GM12878 (cell line): ENCODE results near the gene SHISA6. TPM values are rescaled to one million over a fixed set of nuclear protein-coding genes. Genes with fewer than 3 reads are reported as not detected.

Experiments used
- ATAC-seq: fragments of 200-7000 bp; cut with Tn5 transposase; 3 replicates; pipeline ENCODE4 v1.9.1; 2020; ENCODE audit warnings: mild to moderate bottlenecking, moderate library complexity
- BruUV-seq: library from RNA; stranded (reverse); fragments of 400-500 nt; replicated peaks from 2 replicates; lab custom pipeline; 2021; lab: Mats Ljungman, UMichigan
- CTCF ChIA-PET: fragments of 300-600 bp; sonication (Branson Sonifier 250); formaldehyde crosslinking; extraction: SDS; loops from one replicate; lab custom pipeline; 2021; ENCODE audit warnings: inconsistent platforms; lab: Yijun Ruan, JAX
- POLR2A ChIA-PET: fragments of 350-600 bp; formaldehyde crosslinking; extraction: SDS; loops from one replicate; lab custom pipeline; 2021; ENCODE audit warnings: inconsistent platforms; lab: Charles Lee
- RAD21 ChIA-PET: fragments of 300-600 bp; sonication (Branson Sonifier 250); formaldehyde crosslinking; loops from one replicate; lab custom pipeline; 2023; ENCODE audit warnings: antibody characterized with exemption; ENCODE audit not compliant: unreplicated experiment; lab: Charles Lee
- SMC1A ChIA-PET: fragments of 300-600 bp; sonication (Branson Sonifier 250); formaldehyde crosslinking; loops from one replicate; lab custom pipeline; 2023; ENCODE audit not compliant: unreplicated experiment, uncharacterized antibody; lab: Charles Lee
- DNase-seq: peaks from one replicate; pipeline ENCODE4 v3.0.0-alpha.2; 2011; ENCODE audit warnings: low read depth, low spot score
- FAIRE-seq: peaks from 3 replicates; lab custom pipeline; 2011; peaks lifted over from hg19 to GRCh38; lab: Jason Lieb, UNC
- H2AFZ ChIP-seq: 2 replicates; pipeline ENCODE4 v1.6.0; 2011; ENCODE audit warnings: low read depth, low read length, control low read depth; ENCODE audit not compliant: control insufficient read depth
- H3K27ac ChIP-seq: 2 replicates; pipeline ENCODE4 v1.5.1; 2011; ENCODE audit warnings: control low read depth; ENCODE audit not compliant: control insufficient read depth, insufficient read depth
- H3K27me3 ChIP-seq, 2 experiments: replicated peaks in 1 of 2; 2 replicates each; pipeline versions ENCODE4 v1.6.0 to v1.6.1; 2011; ENCODE audit warnings: low read length in 1 of 2; ENCODE audit not compliant: control insufficient read depth in 2 of 2, insufficient read depth in 2 of 2
- H3K36me3 ChIP-seq, 2 experiments: 2 replicates each; pipeline ENCODE4 v1.5.1; 2011; ENCODE audit warnings: low read length in 1 of 2; ENCODE audit not compliant: control insufficient read depth in 2 of 2, insufficient read depth in 2 of 2
- H3K4me1 ChIP-seq: 2 replicates; pipeline ENCODE4 v1.6.1; 2011; ENCODE audit warnings: mild to moderate bottlenecking, low read length, moderate library complexity, mixed read lengths; ENCODE audit not compliant: control insufficient read depth, insufficient read depth
- H3K4me2 ChIP-seq: 2 replicates; pipeline ENCODE4 v1.6.0; 2011; ENCODE audit warnings: control low read depth; ENCODE audit not compliant: control insufficient read depth, insufficient read depth
- H3K4me3 ChIP-seq: fragments of 200-600 bp; sonication (generic); 2 replicates; pipeline ENCODE4 v1.5.1; 2016
- H3K79me2 ChIP-seq: 2 replicates; pipeline ENCODE4 v1.6.0; 2011; ENCODE audit warnings: low read length; ENCODE audit not compliant: control insufficient read depth, insufficient read depth
- H3K9ac ChIP-seq: 2 replicates; pipeline ENCODE4 v1.8.0; 2011; ENCODE audit warnings: low read length, control low read depth, mixed read lengths; ENCODE audit not compliant: control insufficient read depth, insufficient read depth
- H3K9me3 ChIP-seq: replicated peaks from 3 replicates; pipeline ENCODE4 v1.5.1; 2011; ENCODE audit warnings: mild to moderate bottlenecking, low read length; ENCODE audit not compliant: control insufficient read depth, insufficient read depth
- H4K20me1 ChIP-seq: 2 replicates; pipeline ENCODE4 v1.6.0; 2011; ENCODE audit not compliant: control insufficient read depth, insufficient read depth
- ASH2L ChIP-seq: fragments of 300-600, 200-600 bp; sonication (generic); IDR thresholded peaks from 2 replicates; pipeline ENCODE4 v1.6.1; 2017; ENCODE audit warnings: low read depth, mild to moderate bottlenecking, borderline replicate concordance
- CHD1 ChIP-seq: IDR thresholded peaks from 2 replicates; pipeline ENCODE4 v1.6.1; 2012; ENCODE audit warnings: low read depth, low read length, improper control_type of control experiment
- CREB1 ChIP-seq: IDR thresholded peaks from 2 replicates; pipeline ENCODE4 v1.6.1; 2012; ENCODE audit warnings: low read depth, mild to moderate bottlenecking, inconsistent platforms
- NFYB ChIP-seq: IDR thresholded peaks from 2 replicates; pipeline ENCODE4 v1.6.1; 2011; ENCODE audit warnings: low read depth, mild to moderate bottlenecking, low read length, improper control_type of control experiment, moderate library complexity; ENCODE audit not compliant: insufficient read depth
- NR2F1 ChIP-seq: fragments of 450-650 bp; conservative IDR thresholded peaks from 2 replicates; pipeline ENCODE4 v1.6.1; 2017; ENCODE audit warnings: mild to moderate bottlenecking
- RBBP5 ChIP-seq: fragments of 200-600 bp; sonication (generic); conservative IDR thresholded peaks from 2 replicates; pipeline ENCODE4 v1.6.1; 2016
- TCF7 ChIP-seq: IDR thresholded peaks from 2 replicates; pipeline ENCODE4 v1.6.1; 2014; ENCODE audit warnings: antibody characterized with exemption, borderline replicate concordance
- ZNF207 ChIP-seq: fragments of 450-650 bp; IDR thresholded peaks from 2 replicates; pipeline ENCODE4 v1.6.1; 2014; ENCODE audit warnings: antibody characterized with exemption, mild to moderate bottlenecking, borderline replicate concordance
- WGBS: methylation state at CpG from one replicate; pipeline ENCODE4 v1.1.6; 2016; ENCODE audit warnings: low lambda C conversion rate; ENCODE audit not compliant: insufficient replicate concordance, insufficient coverage; ENCODE audit errors: missing lambda C conversion rate; 5-methylcytosine and 5-hydroxymethylcytosine counted together
- in situ Hi-C: fragments of 300-500 bp; cut with MboI; formaldehyde crosslinking; loops from 9 replicates; pipeline ENCODE4 v1.14.3; 2018; ENCODE audit warnings: mixed read lengths
- intact Hi-C: fragments of 100-400 bp; cut with micrococcal nuclease; formaldehyde crosslinking; loops from one replicate; pipeline ENCODE4 v1.14.2; 2022; ENCODE audit not compliant: unreplicated experiment
- polyA plus RNA-seq, 11 experiments: library from polyadenylated mRNA; depleted of rRNA in 4 of 11; unstranded in 6 of 11; stranded (reverse) in 5 of 11; fragments of >200 nt; fragmentation: Nextera tagmentation in 4 of 11; fragmentation: Illumina TruSeq in 1 of 11; extraction: Ambion mirVana in 4 of 11; extraction: Trizol in 1 of 11; gene quantifications; 1 replicate in 1 of 11; 2 replicates in 10 of 11; pipeline versions ENCODE4 v1.2.1 to v1.2.3, GENCODE V29; 2011 to 2016; ENCODE audit warnings: inconsistent platforms in 2 of 11, missing spikeins in 2 of 11, low read depth in 1 of 11
- total RNA-seq, 4 experiments: library from RNA; depleted of rRNA in 3 of 4; stranded (reverse); fragments of >200 nt in 3 of 4; fragmentation: Illumina TruSeq in 1 of 4; extraction: Trizol in 1 of 4; gene quantifications; 2 replicates each; pipeline versions ENCODE4 v1.2.1 to v1.2.3, GENCODE V29; 2013 to 2021
- TF ChIP-seq, protein P1 (sequence below): fragments of 450-650 bp; IDR thresholded peaks from 2 replicates; pipeline ENCODE4 v1.6.1; 2017; ENCODE audit warnings: antibody characterized with exemption, mild to moderate bottlenecking, moderate library complexity
- TF ChIP-seq, protein P2 (sequence below): fragments of 450-650 bp; IDR thresholded peaks from 2 replicates; pipeline ENCODE4 v1.6.1; 2016; ENCODE audit warnings: mild to moderate bottlenecking

The SHISA6 gene
- total and polyA plus RNA-seq, 10 of the 15 experiments (the other 5 are each of a cell fraction or from before 2014, with no cell fraction given), result not detected

- Histone ChIP-seq H3K9ac (no peak overlapping the region), H3K79me2 (no peaks in the 10 kb centered on the region), H3K4me3 (no peak overlapping the region), H4K20me1 (no peaks in the 10 kb centered on the region), H3K36me3 (no peaks in the 10 kb centered on the region), H3K4me1 (no peaks in the 10 kb centered on the region), H3K27ac (no peak overlapping the region), H2AFZ (no peak overlapping the region), H3K27me3 (no peaks in the 10 kb centered on the region), H3K9me3 (no peaks in the 10 kb centered on the region), H3K4me2 (no peak overlapping the region)
- 0% methylated on average over 3 of the region's 3 CpGs for WGBS
- ChIA-PET RAD21 (no interaction called here), CTCF (no interaction called here), POLR2A (no interaction called here), SMC1A (no interaction called here)
- no peak for DNase-seq
- intact Hi-C loops (no loop called here), in situ Hi-C loops (no loop called here)
- no peak for ATAC-seq
- FAIRE-seq, result no peak
- TF ChIP-seq ZNF207 (no peak), CHD1 (no peak), TCF7 (no peak), CREB1 (no peak)
- TF ChIP-seq, protein P1, sequence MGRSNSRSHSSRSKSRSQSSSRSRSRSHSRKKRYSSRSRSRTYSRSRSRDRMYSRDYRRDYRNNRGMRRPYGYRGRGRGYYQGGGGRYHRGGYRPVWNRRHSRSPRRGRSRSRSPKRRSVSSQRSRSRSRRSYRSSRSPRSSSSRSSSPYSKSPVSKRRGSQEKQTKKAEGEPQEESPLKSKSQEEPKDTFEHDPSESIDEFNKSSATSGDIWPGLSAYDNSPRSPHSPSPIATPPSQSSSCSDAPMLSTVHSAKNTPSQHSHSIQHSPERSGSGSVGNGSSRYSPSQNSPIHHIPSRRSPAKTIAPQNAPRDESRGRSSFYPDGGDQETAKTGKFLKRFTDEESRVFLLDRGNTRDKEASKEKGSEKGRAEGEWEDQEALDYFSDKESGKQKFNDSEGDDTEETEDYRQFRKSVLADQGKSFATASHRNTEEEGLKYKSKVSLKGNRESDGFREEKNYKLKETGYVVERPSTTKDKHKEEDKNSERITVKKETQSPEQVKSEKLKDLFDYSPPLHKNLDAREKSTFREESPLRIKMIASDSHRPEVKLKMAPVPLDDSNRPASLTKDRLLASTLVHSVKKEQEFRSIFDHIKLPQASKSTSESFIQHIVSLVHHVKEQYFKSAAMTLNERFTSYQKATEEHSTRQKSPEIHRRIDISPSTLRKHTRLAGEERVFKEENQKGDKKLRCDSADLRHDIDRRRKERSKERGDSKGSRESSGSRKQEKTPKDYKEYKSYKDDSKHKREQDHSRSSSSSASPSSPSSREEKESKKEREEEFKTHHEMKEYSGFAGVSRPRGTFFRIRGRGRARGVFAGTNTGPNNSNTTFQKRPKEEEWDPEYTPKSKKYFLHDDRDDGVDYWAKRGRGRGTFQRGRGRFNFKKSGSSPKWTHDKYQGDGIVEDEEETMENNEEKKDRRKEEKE, result no peak
- no TSS peak for BruUV-seq
These were observed 99.8 kb downstream of the SHISA6 start for GRCh38 chr17:11340803-11341202.

DNA sequence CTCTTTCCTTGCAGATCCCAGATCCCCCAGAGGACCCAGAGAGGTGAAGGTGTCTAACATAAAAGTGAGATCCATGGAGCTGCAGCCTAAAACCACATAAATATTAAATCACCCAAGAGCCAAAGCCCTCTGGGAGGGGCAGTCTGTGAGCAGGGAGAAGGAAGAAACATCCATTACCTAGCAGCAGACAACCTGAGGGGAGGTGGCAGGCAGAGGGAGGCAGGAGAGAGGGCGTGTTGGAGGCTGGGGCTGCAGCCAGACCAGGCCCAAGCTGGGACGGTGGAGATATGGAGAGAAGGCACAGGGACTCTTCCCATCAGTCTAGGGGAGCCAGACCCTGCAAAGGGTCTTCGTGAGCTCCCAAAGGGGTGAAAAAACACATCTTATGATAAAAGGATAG, 101.1 kb downstream of the SHISA6 start:
- no peaks in the 10 kb centered on the region for H3K9me3 ChIP-seq
- TF ChIP-seq CHD1, result no peak
- TF ChIP-seq, protein P2, sequence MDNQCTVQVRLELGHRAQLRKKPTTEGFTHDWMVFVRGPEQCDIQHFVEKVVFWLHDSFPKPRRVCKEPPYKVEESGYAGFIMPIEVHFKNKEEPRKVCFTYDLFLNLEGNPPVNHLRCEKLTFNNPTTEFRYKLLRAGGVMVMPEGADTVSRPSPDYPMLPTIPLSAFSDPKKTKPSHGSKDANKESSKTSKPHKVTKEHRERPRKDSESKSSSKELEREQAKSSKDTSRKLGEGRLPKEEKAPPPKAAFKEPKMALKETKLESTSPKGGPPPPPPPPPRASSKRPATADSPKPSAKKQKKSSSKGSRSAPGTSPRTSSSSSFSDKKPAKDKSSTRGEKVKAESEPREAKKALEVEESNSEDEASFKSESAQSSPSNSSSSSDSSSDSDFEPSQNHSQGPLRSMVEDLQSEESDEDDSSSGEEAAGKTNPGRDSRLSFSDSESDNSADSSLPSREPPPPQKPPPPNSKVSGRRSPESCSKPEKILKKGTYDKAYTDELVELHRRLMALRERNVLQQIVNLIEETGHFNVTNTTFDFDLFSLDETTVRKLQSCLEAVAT, result no peak
- TF ChIP-seq NFYB, result no peak
- no peak for TF ChIP-seq ASH2L
- TF ChIP-seq RBBP5, result no peak
- no peak for TF ChIP-seq NR2F1

More for the DNA sequence above, 101.1 kb downstream of the SHISA6 start:
- no peak overlapping the region for H3K4me3 ChIP-seq
- H2AFZ ChIP-seq, result no peak overlapping the region
- DNase-seq (no peak), FAIRE-seq (no peak), ATAC-seq (no peak)
- CTCF ChIA-PET, result no interaction called here
- in situ Hi-C loops (no loop called here), intact Hi-C loops (no loop called here)
- RAD21 ChIA-PET, result no interaction called here
- H3K36me3 ChIP-seq, result no peaks in the 10 kb centered on the region
- no peaks in the 10 kb centered on the region for H3K27me3 ChIP-seq
- H3K4me1 ChIP-seq, result no peaks in the 10 kb centered on the region
- SMC1A ChIA-PET, result no interaction called here
- 0% methylated on average over 3 of the region's 3 CpGs for WGBS
- H3K9ac ChIP-seq, result no peak overlapping the region
- no TSS peak for BruUV-seq
- no peak overlapping the region for H3K27ac ChIP-seq
- POLR2A ChIA-PET, result no interaction called here
- H4K20me1 ChIP-seq, result no peaks in the 10 kb centered on the region
- H3K4me2 ChIP-seq, result no peak overlapping the region
- H3K79me2 ChIP-seq, result no peaks in the 10 kb centered on the region
